D721Med (cell line): ENCODE data around the gene FCER2.

Source experiments
- DNase-seq: peaks from one replicate; pipeline ENCODE4 v3.0.0; 2011; ENCODE audit warnings: low spot score; ENCODE audit not compliant: insufficient read length
- FAIRE-seq: peaks from 2 replicates; lab custom pipeline; 2011; peaks lifted over from hg19 to GRCh38; lab: Jason Lieb, UNC
- TF ChIP-seq, protein P1 (sequence below): IDR thresholded peaks from 2 replicates; pipeline ENCODE4 v1.5.1; 2012; ENCODE audit warnings: mild to moderate bottlenecking, control low read depth; ENCODE audit not compliant: insufficient read depth; ENCODE audit errors: missing control alignments

The FCER2 gene

DNA sequence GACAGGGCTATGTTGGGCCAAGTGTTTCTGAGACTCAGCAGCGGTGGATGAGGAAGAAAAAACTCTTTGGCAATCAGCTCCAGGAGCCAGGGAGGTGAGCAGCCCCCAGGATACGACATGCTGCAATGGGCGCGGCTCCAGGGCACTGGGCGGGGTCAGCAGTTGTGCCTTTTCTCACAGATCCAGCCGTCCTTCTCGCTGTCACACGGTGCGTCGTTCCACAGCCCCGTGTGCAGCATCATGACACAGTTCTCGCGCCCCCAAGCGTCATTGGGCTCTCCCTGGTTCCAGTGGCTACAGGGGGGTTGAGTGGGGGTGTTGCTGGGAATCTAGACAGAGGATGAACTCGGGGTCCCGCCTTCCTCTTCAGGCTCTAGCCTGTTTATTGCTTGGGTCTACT is 27.3 kb upstream of the FCER2 start:
- FAIRE-seq = no peak
- TF ChIP-seq, protein P1, sequence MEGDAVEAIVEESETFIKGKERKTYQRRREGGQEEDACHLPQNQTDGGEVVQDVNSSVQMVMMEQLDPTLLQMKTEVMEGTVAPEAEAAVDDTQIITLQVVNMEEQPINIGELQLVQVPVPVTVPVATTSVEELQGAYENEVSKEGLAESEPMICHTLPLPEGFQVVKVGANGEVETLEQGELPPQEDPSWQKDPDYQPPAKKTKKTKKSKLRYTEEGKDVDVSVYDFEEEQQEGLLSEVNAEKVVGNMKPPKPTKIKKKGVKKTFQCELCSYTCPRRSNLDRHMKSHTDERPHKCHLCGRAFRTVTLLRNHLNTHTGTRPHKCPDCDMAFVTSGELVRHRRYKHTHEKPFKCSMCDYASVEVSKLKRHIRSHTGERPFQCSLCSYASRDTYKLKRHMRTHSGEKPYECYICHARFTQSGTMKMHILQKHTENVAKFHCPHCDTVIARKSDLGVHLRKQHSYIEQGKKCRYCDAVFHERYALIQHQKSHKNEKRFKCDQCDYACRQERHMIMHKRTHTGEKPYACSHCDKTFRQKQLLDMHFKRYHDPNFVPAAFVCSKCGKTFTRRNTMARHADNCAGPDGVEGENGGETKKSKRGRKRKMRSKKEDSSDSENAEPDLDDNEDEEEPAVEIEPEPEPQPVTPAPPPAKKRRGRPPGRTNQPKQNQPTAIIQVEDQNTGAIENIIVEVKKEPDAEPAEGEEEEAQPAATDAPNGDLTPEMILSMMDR = no peak
- no peak for DNase-seq

DNA sequence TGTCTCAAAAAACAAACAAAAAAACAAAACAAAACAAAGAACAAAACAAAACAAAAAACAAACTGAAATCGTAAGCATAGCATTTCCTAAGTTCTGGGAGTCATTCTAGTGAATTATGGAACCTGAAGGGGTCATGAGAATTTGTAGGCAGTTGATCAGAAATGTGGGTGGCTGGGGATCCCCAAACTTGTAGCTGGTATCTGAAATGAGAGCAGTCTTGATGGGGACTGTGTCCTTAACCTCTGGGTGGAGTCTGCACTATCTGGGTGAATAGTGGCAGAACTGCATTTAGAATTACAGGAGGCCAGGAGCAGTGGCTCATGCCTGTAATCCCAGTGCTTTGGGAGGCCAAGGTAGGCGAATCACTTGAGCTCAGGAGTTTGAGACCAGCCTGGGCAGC is 23.9 kb upstream of the FCER2 start:
- no peak for FAIRE-seq
- TF ChIP-seq, protein P1 = no peak
- DNase-seq = no peak

DNA sequence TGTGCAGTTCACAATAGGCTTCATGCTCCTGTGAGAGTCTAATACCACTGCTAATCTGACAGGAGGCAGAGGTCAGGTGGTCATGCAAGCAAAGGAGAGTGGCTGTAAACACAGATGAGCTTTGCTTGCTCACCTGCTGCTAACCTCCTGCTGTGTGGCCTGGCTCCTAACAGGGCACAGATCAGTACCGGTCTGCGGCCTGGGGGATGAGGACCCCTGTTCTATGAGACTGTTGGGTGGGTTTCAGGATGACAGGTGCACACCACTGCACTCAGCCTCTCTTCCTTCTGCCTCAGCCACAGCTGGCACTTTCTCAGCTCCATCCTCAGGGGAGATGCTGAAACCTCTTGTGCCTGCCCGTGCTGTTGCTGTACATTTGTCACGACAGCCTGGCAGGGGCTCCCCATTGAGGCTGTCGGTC is 20.3 kb upstream of the FCER2 start:
- FAIRE-seq (peak; percentile 78), DNase-seq (no peak)
- TF ChIP-seq, protein P1 = no peak

DNA sequence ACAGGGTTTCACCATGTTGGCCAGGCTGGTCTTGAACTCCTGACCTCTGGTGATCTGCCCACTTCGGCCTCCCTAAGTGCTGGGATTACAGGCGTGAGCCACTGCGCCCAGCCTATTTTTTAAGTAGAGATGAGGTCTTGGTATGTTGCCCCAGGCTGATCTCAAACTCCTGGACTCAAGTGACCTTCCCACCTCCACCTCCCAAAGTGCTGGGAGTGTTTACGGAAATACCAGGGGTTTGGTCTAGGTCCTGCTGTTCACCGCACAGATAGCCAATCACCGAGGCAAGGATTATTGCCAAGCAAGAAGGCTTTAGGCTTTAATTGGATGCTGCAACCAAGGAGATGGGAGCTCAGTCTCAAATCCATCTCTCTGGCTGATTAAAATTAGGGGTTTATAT is 18.4 kb upstream of the FCER2 start:
- TF ChIP-seq, protein P1 = no peak
- no peak for FAIRE-seq
- DNase-seq = no peak

DNA sequence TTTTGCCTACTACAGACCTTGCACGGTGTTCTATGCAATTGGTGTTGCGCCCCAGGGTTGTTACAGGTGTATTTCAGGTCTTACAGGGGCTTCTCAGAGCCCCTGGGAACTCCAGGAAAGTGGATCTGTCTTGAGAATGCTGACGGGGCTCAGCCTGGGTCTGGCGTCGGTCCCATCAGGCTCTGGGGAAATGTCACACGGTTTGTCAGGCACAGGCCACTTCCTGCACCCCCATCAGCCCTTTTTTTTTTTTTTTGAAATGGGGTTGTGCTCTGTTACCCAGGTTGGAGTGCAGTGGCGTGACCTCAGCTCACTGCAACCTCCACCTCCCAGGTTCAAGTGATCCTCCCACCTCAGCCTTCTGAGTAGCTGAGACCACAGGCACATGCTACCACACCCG is 16.7 kb upstream of the FCER2 start:
- no peak for FAIRE-seq

DNA sequence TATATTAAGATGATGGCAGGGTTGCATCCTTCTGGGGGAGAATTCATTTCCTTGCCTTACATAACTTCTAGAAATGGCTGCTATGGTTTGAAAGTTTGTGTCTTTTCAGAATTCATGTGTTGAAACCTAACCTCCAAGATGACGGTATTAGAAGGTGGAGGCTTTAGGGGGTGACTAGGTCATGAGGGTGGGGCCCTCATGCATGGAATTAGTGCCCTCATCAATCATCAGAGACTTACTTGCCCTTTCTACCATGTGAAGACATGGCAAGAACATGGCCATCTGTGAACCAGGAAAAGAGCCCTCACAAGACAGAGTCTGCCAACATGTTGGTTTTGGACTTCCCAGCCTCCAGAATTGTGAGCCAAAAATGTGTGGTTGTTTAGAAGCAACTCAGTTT is 14.8 kb upstream of the FCER2 start:
- TF ChIP-seq, protein P1 = no peak
- FAIRE-seq (no peak), DNase-seq (no peak)

More for the DNA sequence above, 16.7 kb upstream of the FCER2 start:
- no peak for DNase-seq
- TF ChIP-seq, protein P1 = no peak

DNA sequence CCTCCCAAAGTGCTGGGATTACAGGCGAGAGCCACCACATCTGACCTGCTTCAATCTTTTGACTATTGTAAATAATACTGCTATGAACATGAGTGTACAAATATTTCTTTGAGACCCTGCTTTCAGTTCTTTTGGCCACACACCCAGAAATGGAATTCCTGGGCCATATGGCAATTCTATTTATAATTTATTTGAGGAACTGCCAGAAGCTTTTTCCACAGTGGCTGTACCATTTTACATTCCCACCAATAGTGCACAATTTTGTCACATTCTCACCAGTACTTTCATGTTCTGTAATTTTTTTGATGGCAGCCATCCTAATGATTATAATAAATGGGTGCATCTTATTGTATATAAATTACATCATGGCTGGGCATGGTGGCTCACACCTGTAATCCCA is 13.7 kb upstream of the FCER2 start:
- FAIRE-seq (no peak), DNase-seq (no peak)
- TF ChIP-seq, protein P1 = no peak
